GM21717 (cell line): ENCODE data around the gene SPRY2.
"Not testable (repeated sequence)": the region's sequence is repeated elsewhere in the genome, so short reads cannot be mapped to it uniquely, and the experiment has no call there.

ENCODE experiments used
- ATAC-seq: cut with Tn5 transposase; IDR thresholded peaks from one replicate; pipeline ENCODE4 v1.9.1; 2021; ENCODE audit warnings: mild to moderate bottlenecking, moderate library complexity; ENCODE audit not compliant: unreplicated experiment

SPRY2 gene

DNA sequence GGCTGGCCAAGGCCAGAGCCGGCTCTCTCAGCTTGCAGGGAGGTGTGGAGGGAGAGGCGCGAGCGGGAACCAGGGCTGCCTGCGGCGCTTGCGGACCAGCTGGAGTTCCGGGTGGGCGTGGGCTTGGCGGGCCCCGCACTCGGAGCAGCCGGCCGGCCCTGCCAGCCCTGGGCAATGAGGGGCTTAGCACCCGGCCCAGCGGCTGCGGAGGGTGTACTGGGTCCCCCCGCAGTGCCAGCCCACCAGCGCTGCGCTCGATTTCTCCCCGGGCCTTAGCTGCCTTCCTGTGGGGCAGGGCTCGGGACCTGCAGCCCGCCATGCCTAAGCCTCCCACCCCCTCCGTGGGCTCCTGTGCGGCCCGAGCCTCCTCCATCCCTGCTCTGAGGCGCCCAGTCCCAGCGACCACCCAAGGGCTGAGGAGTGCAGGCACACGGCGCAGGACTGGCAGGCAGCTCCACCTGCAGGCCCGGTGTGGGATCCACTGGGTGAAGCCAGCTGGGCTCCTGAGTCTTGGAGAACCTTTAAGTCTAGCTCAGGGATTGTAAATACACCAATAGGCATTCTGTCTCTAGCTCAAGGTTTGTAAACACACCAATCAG lies 14.7 kb upstream of the SPRY2 start:
- not testable (repeated sequence) for ATAC-seq

DNA sequence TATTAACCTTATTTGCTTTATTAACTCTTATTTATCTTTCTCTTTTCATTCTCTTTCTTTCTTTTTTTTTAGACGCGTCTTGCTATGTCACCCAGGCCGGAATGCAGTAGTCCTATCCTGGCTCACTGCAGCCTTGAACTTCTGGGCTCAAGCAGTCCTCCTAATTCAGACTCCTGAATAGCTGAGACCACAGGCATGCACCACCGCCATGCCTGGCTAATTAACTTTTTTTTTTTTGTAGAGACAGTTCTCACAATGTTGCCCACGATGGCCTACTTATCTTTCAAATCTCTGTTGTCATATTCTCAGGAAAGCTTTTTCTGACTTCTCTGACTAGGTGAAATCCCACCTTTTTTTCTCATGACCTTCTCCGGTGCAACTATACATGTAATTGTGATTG lies 7.8 kb upstream of the SPRY2 start:
- ATAC-seq, result no peak

GRCh38 chr13:80348314-80348713 lies 7.4 kb upstream of the SPRY2 start:
- ATAC-seq, result no peak

- no peak for ATAC-seq
Measured at GRCh38 chr13:80345771-80346510, 5.0 kb upstream of the SPRY2 start.

- not testable (repeated sequence) for ATAC-seq
Measured at GRCh38 chr13:80344032-80344431, 3.1 kb upstream of the SPRY2 start.

DNA sequence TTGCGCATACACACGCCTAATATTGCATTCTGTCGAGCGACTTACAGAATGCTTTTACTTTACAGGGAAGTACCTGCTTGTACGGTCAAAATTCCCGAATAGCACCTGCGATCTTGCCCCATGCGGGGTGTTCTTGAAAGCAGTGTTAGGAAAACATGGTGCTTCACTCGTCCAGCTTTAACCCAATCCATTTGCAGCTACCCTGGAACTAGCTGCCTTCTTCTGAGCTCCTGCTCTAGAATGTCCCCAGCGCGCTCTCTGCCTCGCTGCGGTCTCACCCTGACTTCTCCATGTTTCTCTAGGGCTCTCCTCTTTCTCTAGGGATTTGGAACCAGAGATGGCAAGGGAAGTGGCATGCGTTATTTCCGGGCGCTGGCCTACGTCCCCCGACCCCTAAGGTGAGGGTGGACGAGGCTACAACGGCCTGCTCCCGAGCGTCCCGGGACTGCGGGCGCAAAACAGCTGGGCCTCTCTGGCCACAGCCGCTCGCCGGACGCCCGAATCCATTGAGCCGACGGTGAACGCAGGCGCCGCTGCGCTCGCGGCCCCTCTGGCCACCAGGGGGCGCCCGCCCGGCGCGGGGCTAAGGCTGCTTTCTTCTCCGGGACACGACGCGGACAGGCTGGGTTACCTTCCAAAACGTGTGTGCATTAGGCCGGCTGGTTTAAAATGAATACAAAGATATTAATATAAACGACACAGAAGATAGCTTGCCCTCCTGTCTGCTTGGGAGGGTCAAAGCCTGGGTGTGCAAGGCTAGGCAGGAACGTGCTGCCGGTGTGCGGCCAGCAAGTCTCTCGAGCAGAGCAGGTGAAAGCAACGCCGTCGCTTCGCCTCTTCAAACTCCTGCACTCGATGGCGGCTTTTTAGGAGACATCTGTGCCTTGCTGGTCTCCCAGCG lies 1.8 kb upstream of the SPRY2 start:
- ATAC-seq, result peak; percentile 66

DNA sequence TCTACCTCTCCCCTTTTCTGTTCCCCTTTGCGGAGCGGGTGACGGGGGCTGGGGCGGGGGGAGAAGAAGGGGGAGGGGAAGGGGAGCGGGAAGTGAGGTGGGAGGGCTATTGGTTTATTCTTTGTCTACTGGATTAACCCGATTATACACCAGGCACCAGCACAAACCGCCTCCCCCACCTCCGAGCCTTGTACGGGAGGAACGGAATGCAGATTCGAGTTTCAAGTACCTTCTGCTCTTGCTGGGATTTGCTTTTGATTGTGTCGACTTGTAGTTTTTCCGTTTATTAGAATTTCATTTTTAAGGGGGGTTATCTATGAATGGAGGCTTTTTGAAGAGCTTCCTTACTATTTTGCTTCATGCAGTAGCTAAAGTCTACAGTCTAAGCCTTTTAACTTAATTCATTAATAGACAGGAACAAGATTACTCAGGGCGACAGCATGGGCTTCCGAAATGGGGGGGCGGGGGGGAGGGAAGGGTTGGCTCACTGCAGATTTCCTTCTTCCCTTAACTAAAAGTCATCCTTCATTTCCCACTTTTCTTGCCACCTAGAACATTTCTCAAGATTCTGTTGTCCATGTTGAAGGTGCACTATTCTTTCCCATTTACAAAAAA lies 937 bp upstream of the SPRY2 start:
- ATAC-seq, result no peak

GRCh38 chr13:80340651-80341100 lies 250 bp downstream of the SPRY2 start:
- peak; percentile 27 for ATAC-seq

GRCh38 chr13:80339912-80340650 lies 845 bp downstream of the SPRY2 start:
- ATAC-seq, result no peak

DNA sequence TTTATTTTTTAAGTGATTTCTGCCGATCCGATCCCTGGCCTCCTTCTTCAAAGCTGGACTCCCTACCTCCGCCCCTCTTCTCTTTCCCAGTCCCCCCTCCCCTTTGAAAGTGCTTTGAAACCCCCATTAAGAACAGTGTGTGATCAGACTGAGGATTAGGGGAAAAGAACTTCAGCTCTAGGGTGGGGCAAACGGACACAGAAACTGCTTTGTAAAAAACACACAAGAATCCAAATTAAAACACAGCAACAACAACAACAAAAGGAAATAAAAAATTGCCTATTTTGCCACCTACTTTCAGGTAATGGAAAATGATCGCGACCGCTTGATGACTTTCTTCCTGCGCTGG lies 1.4 kb downstream of the SPRY2 start:
- no peak for ATAC-seq

- no peak for ATAC-seq
Measured at GRCh38 chr13:80338781-80339562, 2.0 kb downstream of the SPRY2 start.

- no peak for ATAC-seq
Measured at GRCh38 chr13:80337288-80338081, 3.4 kb downstream of the SPRY2 start.

DNA sequence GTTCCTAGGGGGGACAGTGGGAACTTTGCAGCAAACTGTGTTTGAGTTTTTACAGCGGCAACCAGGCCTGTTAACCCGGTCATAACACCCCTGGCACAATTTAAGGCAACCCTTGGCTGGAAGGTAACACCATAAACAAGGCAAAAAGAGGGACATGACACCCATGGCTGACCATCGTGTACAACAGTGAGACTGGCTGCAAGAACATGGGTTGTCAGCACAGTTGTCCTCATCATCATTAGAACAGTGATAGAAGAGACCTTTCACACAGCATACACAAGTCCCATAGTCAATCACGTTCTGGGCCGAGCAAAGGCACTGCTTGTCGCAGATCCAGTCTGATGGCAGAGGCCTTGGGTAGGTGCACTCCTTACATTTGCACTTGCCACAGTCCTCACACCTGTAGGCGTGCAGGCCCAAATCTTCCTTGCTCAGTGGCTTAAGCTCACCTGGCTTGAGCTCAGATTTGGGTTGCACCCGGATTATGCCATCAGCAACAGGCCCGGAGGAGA lies 4.1 kb downstream of the SPRY2 start:
- ATAC-seq, result no peak

DNA sequence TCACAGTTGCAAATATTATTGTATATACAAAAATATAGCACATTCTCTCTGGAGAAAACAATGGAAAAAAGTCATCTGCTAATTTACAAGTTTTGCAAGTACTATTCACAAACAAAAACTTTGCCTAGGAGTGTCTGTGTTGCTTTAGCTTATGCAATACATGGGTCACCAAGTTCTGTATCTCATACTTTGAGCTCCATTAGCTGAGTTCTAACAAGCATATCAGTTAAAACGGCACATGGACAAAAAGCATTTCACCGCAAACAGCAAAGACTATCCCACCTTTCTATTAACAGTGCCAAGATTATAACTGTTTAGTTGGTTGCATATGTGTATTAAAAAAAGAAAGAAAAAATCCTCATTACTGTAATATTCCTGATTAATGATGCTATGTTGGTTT lies 4.6 kb downstream of the SPRY2 start:
- no peak for ATAC-seq

GRCh38 chr13:80334597-80335260 lies 6.2 kb downstream of the SPRY2 start:
- ATAC-seq, result no peak

GRCh38 chr13:80331984-80332383 lies 8.9 kb downstream of the SPRY2 start:
- no peak for ATAC-seq

DNA sequence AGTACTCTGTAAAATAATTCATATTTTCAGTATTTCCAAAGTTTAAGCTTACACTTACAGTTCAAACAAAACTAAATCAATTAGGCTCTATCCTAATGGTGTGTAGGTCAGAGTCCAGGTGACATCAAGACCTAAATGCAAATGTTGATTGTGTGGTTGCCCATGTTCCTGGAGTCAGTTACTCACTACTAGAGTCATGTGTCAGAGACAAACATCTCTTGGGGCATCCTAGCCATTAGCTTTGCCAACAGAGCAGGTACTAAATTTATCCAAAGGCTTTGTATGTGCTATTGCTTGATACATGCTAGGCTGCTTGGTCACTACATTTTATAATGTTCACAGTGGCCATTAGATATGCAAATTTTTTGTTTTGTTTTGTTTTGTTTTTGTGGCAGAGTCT lies 11.7 kb downstream of the SPRY2 start:
- no peak for ATAC-seq

- ATAC-seq, result no peak
Measured at GRCh38 chr13:80319004-80319403, 21.9 kb downstream of the SPRY2 start.
